ENCODE results near the gene ABHD17C.
"Not testable (repeated sequence)": the region's sequence is repeated elsewhere in the genome, so short reads cannot be mapped to it uniquely, and the experiment has no call there.

ABHD17C gene

GRCh38 chr15:80695099-80695910 lies at the start of gene ABHD17C:
TSS of gene ABHD17C (plus strand) at chr15:80695310. CDS start at chr15:80695430, 120 bp downstream.
- peak; percentile 73 for DNase-seq (ENCODE audit: low spot score)

DNA sequence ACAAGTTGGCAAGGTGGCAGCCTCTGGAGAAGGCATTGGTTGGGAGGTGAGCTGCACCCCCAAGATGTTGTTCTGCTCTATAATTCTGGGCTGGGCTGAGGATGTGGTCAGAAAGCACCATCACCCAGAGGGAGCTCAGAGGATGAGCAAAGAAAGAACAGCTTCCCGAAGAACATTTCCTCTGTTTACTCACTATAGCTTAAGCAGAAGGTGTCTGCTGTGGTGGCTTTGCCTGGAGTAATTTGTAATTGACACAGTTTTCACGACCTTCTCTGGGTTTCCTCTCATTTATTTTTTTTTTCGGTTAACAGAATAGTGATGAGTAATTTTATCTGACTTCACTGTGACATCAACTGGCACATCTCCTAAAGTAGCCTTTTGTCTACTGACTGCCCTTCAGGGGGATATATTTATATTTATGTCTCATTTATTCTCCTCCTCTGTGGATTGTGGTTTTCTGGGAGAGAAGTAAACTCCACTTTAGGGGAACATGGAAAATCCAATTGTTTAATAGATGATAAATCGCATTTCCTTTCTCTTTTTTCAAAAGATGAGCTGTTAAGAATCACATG lies 49.5 kb upstream of the ABHD17C start:
- no peak for DNase-seq (ENCODE audit: low spot score)

- DNase-seq (ENCODE audit: low spot score): not testable (repeated sequence)
Measured at GRCh38 chr15:80647424-80647823, 47.7 kb upstream of the ABHD17C start.

- DNase-seq (ENCODE audit: low spot score): no peak
Measured at GRCh38 chr15:80654299-80654698, 40.8 kb upstream of the ABHD17C start.

GRCh38 chr15:80659375-80659774 lies 35.7 kb upstream of the ABHD17C start:
- peak; percentile 67 for DNase-seq (ENCODE audit: low spot score)

GRCh38 chr15:80660119-80660518 lies 35.0 kb upstream of the ABHD17C start:
- DNase-seq (ENCODE audit: low spot score): peak; percentile 72

GRCh38 chr15:80662129-80662528 lies 33.0 kb upstream of the ABHD17C start:
- no peak for DNase-seq (ENCODE audit: low spot score)

- DNase-seq (ENCODE audit: low spot score): peak; percentile 29
Measured at GRCh38 chr15:80662757-80663553, 32.2 kb upstream of the ABHD17C start.

DNA sequence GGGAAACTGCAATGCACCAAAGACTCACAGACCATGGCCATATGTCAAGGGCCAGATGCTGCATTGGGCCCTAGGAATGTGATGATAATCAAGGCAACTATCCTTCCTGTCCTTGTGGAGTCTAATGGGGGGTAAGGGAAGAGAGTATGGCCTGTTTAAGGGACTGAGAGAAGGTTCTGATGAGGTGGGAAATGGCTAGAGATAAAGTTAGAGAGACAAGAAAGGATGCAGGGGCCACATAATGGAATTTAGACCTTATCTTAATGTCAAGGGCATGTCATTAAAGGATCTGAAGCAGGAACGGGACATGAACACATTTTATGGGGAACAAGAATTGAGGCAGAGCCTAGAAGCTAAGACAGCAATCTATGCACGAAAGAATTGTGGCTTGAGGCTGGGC lies 30.0 kb upstream of the ABHD17C start:
- DNase-seq (ENCODE audit: low spot score): no peak

GRCh38 chr15:80667936-80668335 lies 27.2 kb upstream of the ABHD17C start:
- no peak for DNase-seq (ENCODE audit: low spot score)

GRCh38 chr15:80668546-80669236 lies 26.4 kb upstream of the ABHD17C start:
- no peak for DNase-seq (ENCODE audit: low spot score)

- DNase-seq (ENCODE audit: low spot score): peak; percentile 74
Measured at GRCh38 chr15:80669663-80670273, 25.3 kb upstream of the ABHD17C start.

DNA sequence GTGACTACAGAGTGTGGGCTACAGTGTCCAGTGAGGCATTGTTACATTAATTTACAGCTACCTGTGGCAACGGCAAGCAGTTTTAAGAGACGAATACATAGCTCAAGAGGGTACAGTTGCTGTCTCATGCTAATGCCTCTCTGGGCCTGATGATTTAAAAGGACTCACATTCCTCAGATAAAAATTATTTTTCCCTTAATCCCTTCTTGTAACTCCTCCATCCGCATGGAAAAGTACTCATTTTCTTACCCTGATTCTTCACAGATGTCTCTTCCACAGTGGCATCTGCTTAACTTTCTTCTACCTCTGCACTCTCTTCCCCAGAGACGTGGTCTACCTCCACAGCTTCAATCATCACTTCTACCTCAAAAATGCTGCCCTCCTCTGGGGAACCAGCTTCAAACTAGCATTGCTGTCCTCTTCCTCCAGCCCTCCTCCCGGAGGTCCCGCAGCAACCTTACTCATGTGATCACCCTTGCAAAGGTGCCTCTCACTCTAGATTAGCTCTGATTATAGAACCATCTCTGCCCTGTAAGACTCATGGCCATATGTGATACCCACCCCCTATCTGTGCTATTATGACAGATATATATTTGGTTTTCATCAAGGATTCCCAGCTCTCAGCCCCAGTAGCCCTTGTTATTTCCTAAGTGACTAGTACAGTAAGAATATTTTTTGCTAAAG lies 21.4 kb upstream of the ABHD17C start:
- DNase-seq (ENCODE audit: low spot score): no peak

DNA sequence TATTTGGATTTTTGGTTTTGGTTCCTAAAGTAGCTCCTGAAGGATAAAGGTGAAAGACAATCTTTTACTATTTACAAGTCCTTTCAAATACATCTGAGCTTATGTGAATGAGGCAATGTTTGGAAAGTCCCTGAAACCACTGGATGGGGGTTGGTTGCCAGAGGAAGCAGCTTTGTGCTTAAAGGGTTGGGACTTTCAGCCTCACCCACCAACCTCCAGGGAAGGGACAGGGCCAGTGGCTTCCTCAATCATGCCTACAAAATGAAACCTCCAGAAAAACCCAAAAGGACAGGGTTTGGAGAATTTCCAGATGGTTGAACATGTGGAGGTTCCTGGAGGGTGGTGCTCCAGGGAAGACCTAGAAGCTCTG lies 20.9 kb upstream of the ABHD17C start:
- peak; percentile 50 for DNase-seq (ENCODE audit: low spot score)

DNA sequence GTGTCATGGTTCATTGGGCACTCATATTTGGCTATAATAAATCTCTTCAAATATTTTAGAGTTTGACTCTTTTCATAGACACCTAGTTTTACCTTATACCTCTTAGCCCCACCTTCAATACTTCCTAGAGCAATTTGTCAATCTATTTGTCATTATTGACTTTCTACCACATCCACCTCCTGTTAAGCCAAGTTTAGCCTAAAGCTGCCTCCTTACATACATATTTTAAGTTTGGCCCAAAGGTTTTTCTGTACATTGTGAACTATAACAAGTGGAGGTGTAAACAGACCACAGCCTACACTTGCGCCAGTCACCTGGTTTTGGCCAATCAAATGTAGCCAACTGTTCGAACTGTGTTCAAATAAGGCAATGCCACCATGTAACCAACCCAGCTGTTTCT lies 18.1 kb upstream of the ABHD17C start:
- DNase-seq (ENCODE audit: low spot score): no peak

DNA sequence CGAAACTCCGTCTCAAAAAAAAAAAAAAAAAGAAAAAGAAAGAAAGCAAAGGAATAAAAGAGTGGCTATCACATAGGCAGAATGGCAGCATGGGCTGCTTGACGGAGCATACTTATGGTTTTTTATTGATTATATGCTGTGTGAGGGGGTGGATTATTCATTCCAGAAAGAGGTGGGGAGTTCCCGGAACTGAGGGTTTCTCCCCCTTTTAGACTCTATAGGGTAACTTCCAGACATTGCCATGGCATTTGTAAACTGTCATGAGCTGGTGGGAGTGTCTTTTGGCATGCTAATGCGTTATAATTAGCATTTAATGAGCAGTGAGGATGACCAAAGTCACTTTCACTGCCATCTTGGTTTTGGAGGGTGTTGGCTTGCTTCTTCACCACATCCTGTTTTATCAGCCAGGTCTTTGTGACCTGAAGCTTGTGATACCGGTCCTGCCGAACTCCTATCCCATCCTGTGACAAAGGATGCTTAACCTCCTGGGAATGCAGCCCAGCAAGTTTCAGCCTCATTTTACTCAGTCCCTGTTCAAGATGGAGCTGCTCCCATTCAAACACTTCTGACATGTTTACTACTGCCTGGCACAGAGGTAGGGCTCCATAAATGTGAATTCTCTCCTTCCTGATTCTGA lies 15.8 kb upstream of the ABHD17C start:
- peak; percentile 69 for DNase-seq (ENCODE audit: low spot score)

DNA sequence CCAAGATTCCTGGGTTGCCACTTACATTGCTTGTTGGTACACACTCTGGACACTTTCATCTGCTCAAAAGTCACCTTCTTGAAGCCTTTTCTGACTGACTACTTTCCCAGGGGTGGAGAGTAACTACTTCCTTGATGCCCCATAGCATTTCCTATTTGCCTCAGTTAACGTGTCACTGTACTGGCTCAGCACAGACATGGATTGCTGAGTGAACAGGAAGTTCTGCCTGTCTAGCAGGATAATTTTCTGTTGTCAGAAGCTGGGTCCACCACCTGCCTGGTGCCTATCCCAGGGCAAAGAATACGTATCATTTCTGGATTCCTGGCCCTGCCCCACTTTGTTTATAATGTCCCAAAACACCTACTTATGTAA lies 15.3 kb upstream of the ABHD17C start:
- peak; percentile 64 for DNase-seq (ENCODE audit: low spot score)

DNA sequence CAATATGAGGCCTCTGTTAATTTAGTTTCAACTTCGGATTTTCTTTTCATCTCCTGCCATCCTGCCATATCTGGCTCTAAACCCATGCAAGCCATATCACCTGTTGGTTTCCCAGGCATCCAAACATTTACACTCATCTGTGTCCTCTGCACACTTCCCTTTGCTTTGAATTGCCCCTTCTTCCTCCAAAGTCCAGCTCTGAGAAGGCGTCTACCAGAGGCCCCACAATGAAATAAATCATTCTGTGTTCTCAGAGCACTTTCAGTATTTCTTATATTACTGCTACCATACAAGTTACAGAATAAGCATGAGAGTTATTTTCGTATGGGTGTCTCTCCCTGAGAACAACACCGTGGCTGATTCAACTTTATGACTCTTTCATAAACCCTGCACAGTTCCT lies 12.9 kb upstream of the ABHD17C start:
- DNase-seq (ENCODE audit: low spot score): no peak

- DNase-seq (ENCODE audit: low spot score): peak; percentile 9
Measured at GRCh38 chr15:80684697-80685096, 10.4 kb upstream of the ABHD17C start.

GRCh38 chr15:80685628-80686027 lies 9.5 kb upstream of the ABHD17C start:
- no peak for DNase-seq (ENCODE audit: low spot score)

- DNase-seq (ENCODE audit: low spot score): no peak
Measured at GRCh38 chr15:80689294-80689693, 5.8 kb upstream of the ABHD17C start.
